ENCODE measurements around the gene ACSS1.
"Not testable (repeated sequence)": the region's sequence is repeated elsewhere in the genome, so short reads cannot be mapped to it uniquely, and the experiment has no call there.

Gene ACSS1

GRCh38 chr20:25009218-25010145 lies 48.5 kb downstream of the ACSS1 start:
- DNase-seq: no peak

- no peak for DNase-seq
Measured at GRCh38 chr20:25008388-25009217, 49.3 kb downstream of the ACSS1 start.

- DNase-seq: no peak
Measured at GRCh38 chr20:25007491-25008305, 50.2 kb downstream of the ACSS1 start.

GRCh38 chr20:25006431-25007167 lies 51.3 kb downstream of the ACSS1 start:
- DNase-seq: no peak

- no peak for DNase-seq
Measured at GRCh38 chr20:25005661-25006060, 52.3 kb downstream of the ACSS1 start.

GRCh38 chr20:25005220-25005619 lies 52.7 kb downstream of the ACSS1 start:
- DNase-seq: no peak

- DNase-seq: no peak
Measured at GRCh38 chr20:25003002-25003401, 54.9 kb downstream of the ACSS1 start.

GRCh38 chr20:25001323-25001722 lies 56.6 kb downstream of the ACSS1 start:
- not testable (repeated sequence) for DNase-seq

GRCh38 chr20:25000268-25000801 lies 57.6 kb downstream of the ACSS1 start:
- DNase-seq: no peak

GRCh38 chr20:24999568-24999967 lies 58.4 kb downstream of the ACSS1 start:
- DNase-seq: no peak

- no peak for DNase-seq
Measured at GRCh38 chr20:24998631-24999445, 59.1 kb downstream of the ACSS1 start.

GRCh38 chr20:24998121-24998520 lies 59.8 kb downstream of the ACSS1 start:
- DNase-seq: no peak

GRCh38 chr20:24996449-24997377 lies 61.2 kb downstream of the ACSS1 start:
- DNase-seq: no peak

GRCh38 chr20:24995741-24996448 lies 62.0 kb downstream of the ACSS1 start:
- no peak for DNase-seq

- peak; percentile 58 to 76 (median 66) for DNase-seq
Measured at GRCh38 chr20:24994470-24995368, 63.2 kb downstream of the ACSS1 start.

- no peak for DNase-seq
Measured at GRCh38 chr20:24994186-24994465, 63.8 kb downstream of the ACSS1 start.

- DNase-seq: no peak
Measured at GRCh38 chr20:24993337-24994185, 64.4 kb downstream of the ACSS1 start.

Data from activated CD4-positive, CD25-positive, alpha-beta regulatory T cell (primary cell).